GM21447 (cell line): ENCODE results near the gene NMNAT1.
"Not testable (repeated sequence)": the region's sequence is repeated elsewhere in the genome, so short reads cannot be mapped to it uniquely, and the experiment has no call there.

ENCODE experiments used
- ATAC-seq: cut with Tn5 transposase; IDR thresholded peaks from one replicate; pipeline ENCODE4 v1.9.1; 2021; ENCODE audit not compliant: unreplicated experiment

Gene NMNAT1

GRCh38 chr1:9942939-9943788 lies at the start of gene NMNAT1, which contains the start of gene LZIC:
Gene NMNAT1, plus strand, starts transcription at chr1:9943475. Its CDS starts 28,599 bp downstream, at chr1:9972074.
Gene LZIC, minus strand, starts transcription at chr1:9943391. Its CDS starts 6,772 bp downstream, at chr1:9936619.
- ATAC-seq = peak; percentile 88

GRCh38 chr1:9894115-9894514 lies 49.2 kb upstream of the NMNAT1 start:
- ATAC-seq = no peak

GRCh38 chr1:9900142-9901043 lies 42.9 kb upstream of the NMNAT1 start:
- ATAC-seq = no peak

GRCh38 chr1:9901148-9902059 lies 41.9 kb upstream of the NMNAT1 start:
- ATAC-seq = no peak

GRCh38 chr1:9902060-9902452 lies 41.2 kb upstream of the NMNAT1 start:
- ATAC-seq = no peak

- no peak for ATAC-seq
These were observed 39.3 kb upstream of the NMNAT1 start for GRCh38 chr1:9903801-9904527.

GRCh38 chr1:9904596-9904995 lies 38.7 kb upstream of the NMNAT1 start:
- ATAC-seq = no peak

GRCh38 chr1:9905010-9905409 lies 38.3 kb upstream of the NMNAT1 start:
- no peak for ATAC-seq

GRCh38 chr1:9906466-9906865 lies 36.8 kb upstream of the NMNAT1 start:
- ATAC-seq = no peak

GRCh38 chr1:9907441-9907840 lies 35.8 kb upstream of the NMNAT1 start:
- ATAC-seq = no peak

GRCh38 chr1:9908871-9909233 lies 34.4 kb upstream of the NMNAT1 start:
- ATAC-seq = no peak

GRCh38 chr1:9909234-9910046 lies 33.8 kb upstream of the NMNAT1 start:
- ATAC-seq = no peak

GRCh38 chr1:9910076-9910422 lies 33.2 kb upstream of the NMNAT1 start, which contains the start of gene CTNNBIP1:
Gene CTNNBIP1, minus strand, starts transcription at chr1:9910269. Its CDS starts 38,205 bp downstream, at chr1:9872064.
- peak; percentile 67 for ATAC-seq

GRCh38 chr1:9910423-9911178 lies 32.7 kb upstream of the NMNAT1 start:
- ATAC-seq = peak; percentile 92

GRCh38 chr1:9912264-9912936 lies 30.9 kb upstream of the NMNAT1 start:
- no peak for ATAC-seq

GRCh38 chr1:9914610-9914937 lies 28.7 kb upstream of the NMNAT1 start:
- ATAC-seq = no peak

GRCh38 chr1:9916452-9916851 lies 26.8 kb upstream of the NMNAT1 start:
- no peak for ATAC-seq

GRCh38 chr1:9917495-9917894 lies 25.8 kb upstream of the NMNAT1 start:
- ATAC-seq = not testable (repeated sequence)
